ENCODE results near the gene ACOT6. TPM values are rescaled to one million over a fixed set of nuclear protein-coding genes. Genes with fewer than 3 reads are reported as not detected.
A peak's percentile ranks its signal among the peaks of the same experiment; 100 is the strongest.
"Not testable (repeated sequence)": the region's sequence is repeated elsewhere in the genome, so short reads cannot be mapped to it uniquely, and the experiment has no call there.

ACOT6 gene
- total RNA-seq, 6 donors from 2014 or later, result not detected

DNA sequence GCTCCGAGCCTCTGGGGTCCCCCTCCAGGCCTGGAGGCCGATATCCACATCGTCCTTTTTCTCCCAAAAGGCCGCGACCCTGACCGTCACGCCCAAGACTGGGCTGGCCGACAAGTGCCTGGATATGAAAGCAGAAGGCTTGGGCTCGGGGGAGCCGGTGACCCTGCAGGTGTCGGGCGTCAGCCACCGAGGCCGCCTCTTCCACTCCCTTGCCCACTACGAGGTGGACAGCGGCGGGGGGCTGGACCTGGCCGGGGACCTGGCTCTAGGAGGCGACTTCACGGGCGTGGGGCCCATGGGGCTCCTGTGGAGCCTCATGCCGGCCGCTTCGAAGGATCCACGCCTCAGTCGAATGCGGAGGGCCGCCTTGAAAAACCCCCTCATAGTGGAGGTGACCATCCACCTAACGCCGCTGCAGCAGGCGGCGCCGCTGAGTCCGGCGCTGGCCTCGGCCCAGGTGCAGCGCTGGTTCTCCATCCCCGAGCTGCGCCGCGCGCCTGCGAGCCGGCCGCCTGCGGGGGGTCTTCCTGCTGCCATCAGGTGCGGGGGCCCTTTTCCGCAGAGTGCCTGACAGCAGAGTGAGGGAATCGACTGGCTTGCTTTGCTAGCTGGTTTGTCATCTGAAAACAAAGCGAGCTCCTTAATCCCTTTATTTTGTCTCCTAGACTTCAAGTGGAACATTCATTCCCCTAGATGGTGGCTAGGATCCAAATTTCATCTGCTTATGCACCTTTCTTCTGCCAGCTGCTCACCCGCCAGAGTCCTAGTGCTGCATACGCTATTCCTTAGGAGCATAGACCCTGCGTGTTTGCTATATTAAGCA, 21.9 kb downstream of the ACOT6 start:
- Histone ChIP-seq H3K4me3 (peak overlapping the region; percentile 21 to 76 (median 58)), H3K27ac (peak overlapping the region in 2 of 4 donors; percentile 40 to 68), H3K4me1 (peaks cover 0 to 18% (median 12%) of the 10 kb centered on the region in 4 donors), H3K36me3 (no peaks in the 10 kb centered on the region), H3K9me3 (no peaks in the 10 kb centered on the region), H3K27me3 (no peaks in the 10 kb centered on the region)
- TF ChIP-seq POLR2A (IDR thresholded peaks at IDR 0.05) (no peak), POLR2AphosphoS5 (IDR thresholded peaks at IDR 0.05) (no peak), CTCF (IDR thresholded peaks at IDR 0.05) (peak in 3 of 6 experiments; percentile 19 to 52 (median 31)), EP300 (IDR thresholded peaks at IDR 0.05) (no peak)
- ATAC-seq (ENCODE audit: low FRiP score in 2 of 2) (peak; percentile 74 to 82), DNase-seq (peak; percentile 43 to 91)
- WGBS, 2 donors, result 14 to 17% methylated on average over 23 to 26 of the region's 53 CpGs

- 83 to 88% methylated on average over 10 of the region's 10 CpGs for WGBS, 2 donors
- H3K36me3 ChIP-seq, result not testable (repeated sequence)
Measured at GRCh38 chr14:73636355-73636754, 24.0 kb downstream of the ACOT6 start.

GRCh38 chr14:73637830-73638229, 25.5 kb downstream of the ACOT6 start:
- Histone ChIP-seq H3K27ac (no peak overlapping the region), H3K4me3 (no peak overlapping the region), H3K9me3 (no peaks in the 10 kb centered on the region), H3K4me1 (peaks cover 0 to 18% (median 12%) of the 10 kb centered on the region in 4 donors), H3K27me3 (no peaks in the 10 kb centered on the region), H3K36me3 (no peaks in the 10 kb centered on the region)
- ATAC-seq (ENCODE audit: low FRiP score in 2 of 2) (no peak), DNase-seq (no peak)
- TF ChIP-seq POLR2AphosphoS5 (IDR thresholded peaks at IDR 0.05), result no peak
- no peak for TF ChIP-seq EP300 (IDR thresholded peaks at IDR 0.05)
- WGBS, 2 donors, result 89 to 90% methylated on average over 5 of the region's 5 CpGs

More at GRCh38 chr14:73636355-73636754, 24.0 kb downstream of the ACOT6 start:
- DNase-seq; ATAC-seq (ENCODE audit: low FRiP score in 2 of 2); H3K9me3 ChIP-seq; H3K27ac ChIP-seq; H3K27me3 ChIP-seq; H3K4me3 ChIP-seq: not testable (repeated sequence)
- H3K4me1 ChIP-seq, result peaks cover 0 to 18% (median 12%) of the 10 kb centered on the region in 4 donors

- H3K27me3 ChIP-seq, result no peaks in the 10 kb centered on the region
- DNase-seq (no peak), ATAC-seq (ENCODE audit: low FRiP score in 2 of 2) (no peak)
- WGBS, 2 donors, result 87 to 93% methylated on average over 5 of the region's 5 CpGs
- H3K27ac ChIP-seq, result no peak overlapping the region
- TF ChIP-seq CTCF (IDR thresholded peaks at IDR 0.05) (no peak), EP300 (IDR thresholded peaks at IDR 0.05) (no peak), POLR2AphosphoS5 (IDR thresholded peaks at IDR 0.05) (no peak), POLR2A (IDR thresholded peaks at IDR 0.05) (no peak)
- H3K4me3 ChIP-seq, result no peak overlapping the region
- peaks cover 11 to 16% (median 12%) of the 10 kb centered on the region in 4 donors for H3K4me1 ChIP-seq
- H3K9me3 ChIP-seq, result no peaks in the 10 kb centered on the region
- H3K36me3 ChIP-seq, result no peaks in the 10 kb centered on the region
Measured at GRCh38 chr14:73640796-73641365, 28.6 kb downstream of the ACOT6 start.

DNA sequence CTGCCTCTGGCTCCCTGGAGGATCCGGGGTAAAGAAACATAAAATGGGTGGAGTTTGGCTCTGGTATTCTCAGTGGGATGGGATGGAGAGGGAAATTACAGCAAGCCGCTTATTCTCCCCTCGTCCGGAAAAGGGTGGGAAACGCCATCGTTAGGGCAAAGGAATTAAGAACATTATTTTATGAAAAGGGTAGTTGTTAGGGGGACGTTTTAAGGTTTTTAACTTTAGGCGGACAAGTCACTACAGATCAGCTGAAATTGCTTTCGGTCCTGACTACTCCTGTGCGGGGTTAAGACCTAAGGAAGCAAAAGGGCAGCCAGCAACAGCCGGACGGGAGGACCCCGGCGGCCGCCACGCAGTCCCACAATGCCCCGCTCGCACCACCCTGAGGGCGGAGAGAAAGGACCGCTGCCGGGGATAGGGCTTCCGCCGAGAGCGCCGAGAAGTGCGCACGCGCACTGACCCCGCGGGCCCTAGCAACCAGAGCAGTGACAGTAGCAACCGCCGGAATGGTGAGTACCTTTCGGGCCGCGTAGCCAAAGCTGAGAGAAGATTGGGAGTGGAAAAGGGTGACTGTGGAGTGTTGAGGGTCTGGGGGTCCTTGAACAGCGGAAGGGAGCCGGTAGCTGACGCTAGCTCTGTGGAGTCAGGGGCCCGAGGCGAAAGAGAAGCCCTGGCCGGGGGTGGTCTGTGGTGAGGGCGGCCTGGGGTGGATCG, 32.4 kb downstream of the ACOT6 start, which contains the start of gene DNAL1:
TSS of gene DNAL1 (plus strand) at position 456 of the 717 bp plus-strand sequence. CDS start at position 510, 54 bp downstream.
- H3K27me3 ChIP-seq, result no peaks in the 10 kb centered on the region
- ATAC-seq (ENCODE audit: low FRiP score in 2 of 2) (peak; percentile 99 to 100), DNase-seq (peak; percentile 96 to 99)
- peak within 1 kb of the TSS; percentile 65 to 92 (median 82) for H3K4me3 ChIP-seq
- peaks cover 11 to 18% (median 13%) of the 10 kb centered on the region in 4 donors for H3K4me1 ChIP-seq
- TF ChIP-seq CTCF (IDR thresholded peaks at IDR 0.05) (no peak), POLR2AphosphoS5 (IDR thresholded peaks at IDR 0.05) (peak; percentile 66 to 81), POLR2A (IDR thresholded peaks at IDR 0.05) (peak in 1 of 4 donors; percentile 77), EP300 (IDR thresholded peaks at IDR 0.05) (peak in 1 of 4 donors; percentile 4)
- H3K27ac ChIP-seq, result peak within 1 kb of the TSS; percentile 62 to 90 (median 81)
- H3K9me3 ChIP-seq, result no peaks in the 10 kb centered on the region
- no peaks in the 10 kb centered on the region for H3K36me3 ChIP-seq
- WGBS, 2 donors, result 1% methylated on average over 24 to 41 of the region's 43 CpGs

All from upper lobe of left lung (tissue), 6 donors.